WTC11 (cell line): ENCODE results near the gene MUSTN1.

Experiments used
- AFF4 ChIP-seq: sonication (generic); formaldehyde crosslinking; IDR thresholded peaks from 2 replicates; pipeline ENCODE4 v1.8.1; 2023; ENCODE audit warnings: mild to moderate bottlenecking, missing genetic modification reagents, borderline replicate concordance
- ATF2 ChIP-seq: sonication (generic); formaldehyde crosslinking; IDR thresholded peaks from 2 replicates; pipeline ENCODE4 v1.8.1; 2022; ENCODE audit warnings: low read depth, missing genetic modification reagents, borderline replicate concordance
- CTCF ChIP-seq: fragments of 200-600 bp; IDR thresholded peaks from 2 replicates; pipeline ENCODE4 v1.8.0; 2022; ENCODE audit warnings: antibody characterized with exemption
- E2F1 ChIP-seq: sonication (generic); formaldehyde crosslinking; IDR thresholded peaks from 2 replicates; pipeline ENCODE4 v1.8.0; 2022; ENCODE audit warnings: mild to moderate bottlenecking, missing genetic modification reagents
- ELF4 ChIP-seq: sonication (generic); formaldehyde crosslinking; IDR thresholded peaks from 2 replicates; pipeline ENCODE4 v1.8.1; 2022; ENCODE audit warnings: low read depth, mild to moderate bottlenecking, moderate library complexity, missing genetic modification reagents
- MAX ChIP-seq: sonication (generic); formaldehyde crosslinking; IDR thresholded peaks from 2 replicates; pipeline ENCODE4 v1.8.0; 2022; ENCODE audit warnings: mild to moderate bottlenecking, missing genetic modification reagents
- NFE2L1 ChIP-seq: sonication (generic); formaldehyde crosslinking; IDR thresholded peaks from 2 replicates; pipeline ENCODE4 v1.8.1; 2023; ENCODE audit warnings: missing genetic modification reagents
- NR1H2 ChIP-seq: sonication (generic); formaldehyde crosslinking; IDR thresholded peaks from 2 replicates; pipeline ENCODE4 v1.9.0; 2021; ENCODE audit warnings: mild to moderate bottlenecking, moderate library complexity, missing genetic modification reagents

GRCh38 chr3:52865994-52866393 is 31.2 kb upstream of the MUSTN1 start:
- no peak for TF ChIP-seq CTCF
- TF ChIP-seq ELF4 = no peak
- no peak for TF ChIP-seq E2F1 (CRISPR knock-in tag)
- TF ChIP-seq ATF2 (CRISPR knock-in tag) = no peak
- TF ChIP-seq MAX (CRISPR knock-in tag) = no peak
- no peak for TF ChIP-seq AFF4 (CRISPR knock-in tag)
- no peak for TF ChIP-seq NFE2L1
- TF ChIP-seq NR1H2 (CRISPR knock-in tag) = no peak
